ENCODE results near the gene KCNIP4.

Gene KCNIP4

DNA sequence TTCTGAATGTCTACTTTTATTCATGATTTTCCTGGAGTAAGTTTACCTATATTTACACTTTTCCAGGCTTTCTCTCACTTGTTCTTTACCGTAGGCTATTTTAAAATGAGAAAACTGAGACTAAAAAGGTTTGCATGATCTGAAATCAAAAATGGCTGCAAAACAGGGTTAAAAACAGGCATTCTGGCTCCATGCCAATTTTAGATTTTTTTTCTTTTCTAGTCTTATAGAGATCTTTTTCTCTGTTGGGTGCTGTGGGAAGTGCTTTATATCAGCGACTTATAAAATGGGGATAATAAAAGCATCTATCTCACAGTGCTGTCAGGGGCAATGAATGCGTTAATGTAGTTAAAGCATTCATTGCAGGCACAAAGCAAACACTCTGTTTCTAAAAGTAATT, 953.6 kb downstream of the KCNIP4 start:
- FAIRE-seq (no peak), DNase-seq (ENCODE audit: low spot score) (no peak)

DNA sequence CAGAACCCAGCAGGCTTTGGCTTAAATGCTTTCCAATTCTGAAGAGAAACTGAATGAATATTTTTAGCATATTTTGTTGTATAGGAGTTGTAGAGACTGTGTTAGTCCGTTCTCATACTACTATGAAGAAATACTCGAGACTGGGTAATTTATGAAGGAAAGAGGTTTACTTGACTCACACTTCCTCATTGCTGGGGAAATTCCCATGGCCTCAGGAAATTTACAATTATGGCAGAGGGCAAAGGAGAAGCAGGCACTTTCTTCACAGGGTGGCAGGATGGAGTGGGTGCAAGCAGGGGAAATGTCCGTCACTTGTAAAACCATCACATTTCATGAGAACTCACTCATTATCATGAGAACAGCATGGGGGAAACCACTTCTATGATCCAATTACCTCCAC, 956.6 kb downstream of the KCNIP4 start:
- no peak for DNase-seq (ENCODE audit: low spot score)

DNA sequence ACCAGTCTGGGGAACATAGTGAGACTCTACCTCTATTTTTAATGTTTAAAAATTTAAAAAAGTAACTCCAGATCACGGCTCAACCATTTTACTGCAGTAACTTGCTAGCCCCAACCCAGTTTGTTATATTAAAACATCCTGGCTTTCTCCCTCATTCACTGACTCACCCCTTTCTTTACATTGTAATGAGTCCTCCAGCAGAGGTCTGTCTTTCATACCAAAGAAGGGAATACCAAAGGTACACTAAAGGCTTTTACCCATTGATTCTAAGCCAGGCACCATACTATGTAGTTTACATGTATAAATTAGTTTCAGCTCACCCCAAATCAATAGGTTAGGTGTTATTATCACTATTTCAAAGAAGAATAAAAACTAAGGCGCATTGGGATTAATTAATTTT, 961.4 kb downstream of the KCNIP4 start:
- DNase-seq (ENCODE audit: low spot score) (no peak), FAIRE-seq (no peak)

More for the DNA sequence above, 956.6 kb downstream of the KCNIP4 start:
- FAIRE-seq = no peak

DNA sequence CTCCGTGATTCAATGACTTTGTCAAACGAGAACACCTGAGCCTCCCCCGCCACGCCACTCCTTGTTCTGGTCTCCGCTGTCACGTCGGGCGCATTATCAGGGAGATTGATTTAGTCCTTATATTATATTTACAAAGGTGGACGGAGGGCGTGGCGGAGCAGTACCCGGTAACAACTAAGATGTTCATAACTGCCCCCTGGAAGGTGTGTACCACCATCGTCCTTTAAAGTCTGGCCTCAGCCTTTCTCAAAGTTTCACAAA, 964.1 kb downstream of the KCNIP4 start:
- DNase-seq (ENCODE audit: low spot score) (no peak), FAIRE-seq (no peak)

DNA sequence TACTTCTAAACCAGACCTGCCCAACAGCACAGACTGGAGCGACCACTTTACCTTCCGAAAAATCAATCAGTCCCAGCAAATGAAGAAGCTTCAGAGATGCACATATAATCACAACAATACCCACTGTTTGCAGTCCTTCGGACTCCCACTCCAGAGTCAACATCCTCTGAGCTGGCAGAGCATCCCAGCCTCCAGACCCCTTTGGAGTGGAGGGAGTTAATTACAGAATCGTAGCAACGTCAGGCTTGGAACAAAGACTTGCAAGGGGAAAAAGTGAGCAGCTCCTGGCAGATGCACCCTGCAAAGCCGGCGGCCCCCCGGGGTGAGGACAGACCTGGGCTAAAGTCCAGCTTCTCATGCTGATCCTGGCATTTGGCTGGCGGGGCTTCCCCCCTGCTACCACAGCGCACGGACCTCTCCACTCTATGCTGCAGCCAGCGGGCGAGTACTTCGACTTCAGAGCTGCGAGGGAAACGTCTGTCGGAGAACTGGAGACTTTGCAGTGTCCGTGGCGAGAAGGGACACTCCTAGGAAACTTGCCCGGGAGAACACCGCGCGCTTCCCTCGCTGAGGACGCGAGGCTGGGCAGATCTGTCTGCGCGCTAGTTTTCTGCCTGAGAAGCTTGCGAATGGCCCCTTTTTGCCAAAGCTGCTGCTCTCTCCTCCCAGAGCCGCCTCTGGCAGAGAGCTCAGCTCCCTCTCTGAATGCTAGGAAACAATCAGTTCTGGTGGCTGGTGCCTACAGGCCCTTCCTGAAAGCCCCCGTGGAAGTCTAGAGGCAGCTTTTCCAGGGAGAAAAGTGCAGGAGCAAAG, 964.6 kb downstream of the KCNIP4 start:
- DNase-seq (ENCODE audit: low spot score) (no peak), FAIRE-seq (no peak)

DNA sequence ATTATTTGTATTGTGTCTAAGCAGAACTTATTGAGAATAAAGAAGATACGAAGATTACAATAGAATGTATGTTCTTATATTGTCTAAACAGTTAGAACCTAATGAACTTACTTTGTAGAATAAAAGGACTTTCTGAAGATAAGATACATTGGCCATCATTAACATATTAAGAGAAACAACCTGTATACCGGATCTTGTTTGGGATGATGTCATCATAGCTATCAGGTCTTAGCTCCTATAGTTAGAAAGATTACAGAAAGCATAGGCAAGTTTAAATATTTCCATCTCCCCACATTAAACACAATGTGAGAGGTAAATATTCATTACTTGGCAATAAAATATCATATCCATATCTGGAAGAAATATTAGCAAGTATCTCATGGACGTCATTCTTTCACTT, 966.0 kb downstream of the KCNIP4 start:
- no peak for DNase-seq (ENCODE audit: low spot score)
- no peak for FAIRE-seq

DNA sequence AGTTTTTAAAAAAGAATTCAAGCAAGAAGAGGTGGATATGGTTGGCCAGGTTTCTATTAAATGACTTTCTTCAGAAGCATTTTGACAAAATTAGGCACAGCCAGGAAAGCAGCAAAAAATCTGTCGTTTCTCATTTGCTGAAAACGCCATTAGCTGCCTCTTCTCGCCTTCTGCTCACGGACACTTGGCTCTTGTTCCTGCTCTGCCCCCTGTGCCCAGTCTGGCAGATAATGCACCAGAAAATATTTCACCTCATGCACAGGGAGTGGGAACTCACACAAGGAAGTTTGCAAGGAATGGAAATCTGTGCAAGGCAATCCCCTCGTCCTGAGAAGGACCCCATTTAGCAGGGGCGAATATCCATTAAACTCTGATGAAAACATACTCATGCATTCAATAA, 988.3 kb downstream of the KCNIP4 start:
- no peak for DNase-seq (ENCODE audit: low spot score)
- no peak for FAIRE-seq

DNA sequence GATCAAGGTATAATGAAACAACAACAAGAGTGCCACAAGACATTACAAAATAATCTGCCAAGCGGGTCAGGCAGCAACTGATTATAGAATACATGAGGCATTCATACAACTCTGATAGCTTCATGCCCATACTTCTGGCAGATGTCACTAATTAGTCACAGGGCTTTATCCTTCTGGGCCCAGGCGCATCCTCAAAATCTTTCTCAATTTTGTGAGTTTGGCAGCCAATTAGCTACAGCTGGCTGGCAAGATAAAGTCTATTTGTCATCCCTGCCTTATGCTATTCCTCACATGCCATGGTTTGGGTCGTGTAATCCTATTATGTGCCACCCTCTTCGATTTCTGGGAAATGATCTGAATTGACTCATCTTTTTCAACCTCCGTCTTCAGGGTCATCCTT, 994.0 kb downstream of the KCNIP4 start:
- DNase-seq (ENCODE audit: low spot score) (no peak), FAIRE-seq (no peak)

DNA sequence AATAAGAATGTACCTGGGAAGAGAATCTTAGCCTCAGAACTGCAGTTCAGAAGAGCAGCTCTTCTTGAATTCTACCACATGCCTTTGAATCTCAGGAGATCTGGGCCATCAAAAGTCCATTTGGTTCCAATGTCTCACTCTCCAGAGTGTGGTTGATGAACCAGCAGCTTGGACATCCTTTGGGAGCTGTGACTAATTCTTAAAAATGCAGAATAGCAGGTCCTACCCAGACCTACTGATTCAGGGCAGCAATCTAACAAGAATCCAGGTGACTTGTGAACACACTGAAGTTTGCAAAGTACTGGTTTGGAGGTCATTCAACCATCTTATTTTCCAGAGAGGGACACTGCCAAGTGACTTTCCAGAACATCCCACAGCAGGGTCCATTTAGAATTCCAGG, 1003.6 kb downstream of the KCNIP4 start:
- FAIRE-seq (no peak), DNase-seq (ENCODE audit: low spot score) (no peak)

DNA sequence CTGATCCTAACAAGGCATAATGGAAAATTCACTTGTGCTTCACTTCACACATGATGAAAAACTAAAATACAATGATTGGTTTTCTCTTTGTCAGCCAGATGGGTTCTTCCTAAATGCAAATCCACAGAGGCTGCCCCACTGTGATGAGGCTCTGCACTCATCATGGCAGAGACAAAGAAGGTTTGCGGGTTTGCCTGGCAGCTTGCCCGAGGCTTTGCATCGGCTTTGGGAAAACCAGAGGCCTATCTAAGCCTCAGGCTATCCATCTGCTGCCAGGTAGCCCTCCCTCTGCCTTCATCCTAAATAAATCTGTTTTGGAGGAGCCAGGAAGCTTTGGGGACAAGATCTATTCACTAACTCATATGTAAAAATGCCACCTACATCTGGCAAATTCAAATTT, 1004.1 kb downstream of the KCNIP4 start:
- FAIRE-seq (no peak), DNase-seq (ENCODE audit: low spot score) (no peak)

DNA sequence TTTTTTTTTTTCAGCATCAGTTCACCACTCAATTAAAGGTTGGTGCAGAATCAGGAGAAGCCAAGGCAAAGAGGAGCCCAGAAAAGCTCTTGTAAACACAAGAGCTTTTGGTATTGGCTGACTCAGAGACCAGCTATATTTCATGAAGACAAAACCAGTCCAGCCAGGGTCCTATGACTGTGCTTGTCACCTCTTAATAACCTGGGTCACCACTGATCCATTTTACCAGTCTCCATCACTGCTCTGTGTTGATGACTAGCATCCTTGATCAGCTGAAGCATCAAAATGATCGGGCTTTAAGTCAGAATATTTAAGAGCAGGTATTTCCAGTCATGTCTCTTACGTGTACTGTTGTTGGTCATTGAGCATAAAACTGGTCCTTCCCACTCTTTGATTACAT, 1010.4 kb downstream of the KCNIP4 start:
- DNase-seq (ENCODE audit: low spot score) (no peak), FAIRE-seq (no peak)

DNA sequence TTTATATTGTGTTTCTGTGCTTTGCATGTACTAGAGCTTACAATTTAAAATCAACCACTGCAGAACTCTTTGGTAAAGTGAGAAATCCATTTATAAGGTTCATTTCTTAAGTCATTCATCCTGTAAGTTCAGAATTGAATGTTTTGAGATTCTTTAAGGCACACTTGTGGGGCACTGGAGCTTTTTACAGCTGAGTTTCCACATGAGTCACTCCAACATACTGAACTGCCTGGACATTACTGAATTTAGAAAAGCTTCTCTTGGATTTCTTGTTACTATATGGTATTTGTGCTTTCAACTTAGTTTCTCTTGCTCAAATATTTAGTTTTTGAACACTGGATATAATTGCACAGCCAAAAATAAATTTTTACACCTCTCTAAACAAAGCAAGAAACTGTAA, 1022.0 kb downstream of the KCNIP4 start:
- DNase-seq (ENCODE audit: low spot score) (no peak), FAIRE-seq (no peak)

DNA sequence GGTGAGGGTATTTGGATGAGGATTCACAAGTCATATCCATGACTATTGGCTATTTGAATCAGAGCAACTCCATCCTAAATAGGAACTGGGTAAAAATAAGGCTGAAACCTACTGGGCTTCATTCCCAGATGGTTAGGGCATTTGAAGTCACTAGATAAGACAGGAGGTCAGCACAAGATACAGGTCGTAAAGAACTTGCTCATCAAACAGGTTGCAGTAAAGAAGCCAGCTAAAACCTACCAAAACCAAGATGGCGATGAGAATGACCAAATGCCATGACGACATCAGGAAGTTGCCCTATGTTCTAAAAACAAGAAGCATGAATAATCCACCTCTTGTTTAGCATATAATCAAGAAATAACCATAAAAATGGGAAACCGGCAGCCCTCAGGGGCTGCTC, 1023.4 kb downstream of the KCNIP4 start:
- FAIRE-seq (no peak), DNase-seq (ENCODE audit: low spot score) (no peak)

DNA sequence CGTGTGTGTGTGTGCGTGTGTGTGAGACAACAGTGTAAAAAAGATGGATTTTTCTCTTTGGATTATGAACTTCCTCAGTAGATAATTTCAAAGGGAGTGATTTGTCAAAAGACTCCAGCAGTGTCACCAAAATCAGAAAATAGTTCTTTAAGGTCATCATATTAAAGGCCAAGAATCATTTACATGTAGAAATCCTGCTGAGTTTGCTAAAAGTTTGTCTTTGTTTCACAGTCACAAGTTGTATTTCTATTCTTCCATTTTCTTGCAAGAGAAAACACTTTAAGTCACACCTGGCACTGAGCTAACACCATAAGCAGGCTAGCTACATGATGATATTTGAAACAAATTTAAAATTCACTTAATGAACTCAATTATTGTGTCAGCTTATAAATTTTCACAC, 1025.6 kb downstream of the KCNIP4 start:
- FAIRE-seq = no peak
- DNase-seq (ENCODE audit: low spot score) = no peak

DNA sequence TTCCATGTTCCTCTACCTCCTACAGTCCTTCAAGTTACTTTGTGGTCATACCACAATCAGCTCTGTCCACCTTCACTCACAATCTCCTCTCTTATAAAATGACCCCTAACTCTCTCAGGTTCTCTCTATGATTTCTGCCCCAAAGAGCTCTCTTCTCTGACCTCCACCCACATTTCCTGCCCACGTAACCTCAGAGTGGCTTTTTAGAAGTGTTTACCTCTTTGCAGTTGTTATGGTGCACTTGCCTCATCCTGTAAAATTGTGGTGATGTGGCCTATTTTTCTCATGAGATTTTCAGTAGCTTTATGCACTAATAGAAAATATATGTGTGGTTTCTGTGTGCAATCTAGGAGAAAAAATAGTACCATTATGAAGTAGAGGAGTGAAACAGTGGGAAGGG, 1032.5 kb downstream of the KCNIP4 start:
- FAIRE-seq (no peak), DNase-seq (ENCODE audit: low spot score) (no peak)

DNA sequence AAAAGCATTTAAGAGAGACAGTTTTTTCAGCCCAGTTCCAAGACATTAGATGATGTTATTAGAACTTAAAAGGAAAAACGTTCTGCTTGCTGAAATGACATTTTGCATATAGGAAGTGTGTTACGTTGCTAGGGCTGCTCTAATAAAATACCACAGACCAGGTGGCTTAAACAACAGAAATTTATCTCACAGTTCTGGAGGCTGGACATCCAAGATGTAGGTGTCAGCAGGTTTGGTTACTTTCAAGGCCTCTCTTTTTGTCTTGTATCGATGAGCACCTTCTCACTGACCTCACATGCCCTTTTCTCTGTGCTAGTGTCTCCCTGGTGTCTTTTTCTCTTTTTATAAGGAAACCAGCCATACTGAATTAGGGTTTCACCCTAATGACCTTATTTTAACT, 1043.6 kb downstream of the KCNIP4 start:
- DNase-seq (ENCODE audit: low spot score) = no peak
- no peak for FAIRE-seq

DNA sequence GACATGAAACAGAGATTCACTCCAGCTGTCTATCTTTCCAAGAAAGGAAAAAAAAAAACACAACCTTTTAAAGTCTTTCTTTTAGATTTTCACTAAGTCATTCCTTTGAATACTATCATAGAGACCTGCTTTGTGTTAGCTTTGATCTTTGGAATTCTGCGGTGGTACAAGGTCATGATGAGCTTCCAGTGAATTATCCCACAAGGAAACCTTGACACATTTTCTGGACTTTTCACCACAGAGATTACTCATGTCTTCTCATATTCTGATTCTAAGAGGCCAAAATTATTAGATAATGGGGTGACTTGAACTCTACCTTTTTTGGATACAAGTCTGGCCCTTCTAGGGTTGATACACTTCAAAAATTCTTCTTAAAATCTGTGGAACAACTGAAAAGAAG, 1046.7 kb downstream of the KCNIP4 start:
- FAIRE-seq = no peak
- DNase-seq (ENCODE audit: low spot score) = peak; percentile 2

DNA sequence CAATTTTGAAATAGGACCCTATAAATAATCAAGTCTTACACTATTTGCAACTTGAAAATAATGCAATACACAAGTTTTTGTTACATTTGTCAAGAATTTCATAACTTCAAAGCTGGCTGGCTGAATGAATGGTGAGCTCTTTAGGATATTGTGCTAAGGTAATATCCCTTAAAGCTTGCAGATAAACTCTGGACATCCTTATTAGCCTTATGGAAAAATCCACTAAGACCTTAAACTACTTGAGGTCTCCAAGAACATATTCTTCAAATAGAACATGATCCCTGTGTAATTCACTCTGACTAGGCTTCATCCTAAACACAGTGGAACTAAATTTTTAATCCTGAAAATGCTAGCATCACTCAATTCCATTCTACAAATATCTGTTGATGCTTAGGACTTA, 1049.0 kb downstream of the KCNIP4 start:
- FAIRE-seq = no peak
- no peak for DNase-seq (ENCODE audit: low spot score)

DNA sequence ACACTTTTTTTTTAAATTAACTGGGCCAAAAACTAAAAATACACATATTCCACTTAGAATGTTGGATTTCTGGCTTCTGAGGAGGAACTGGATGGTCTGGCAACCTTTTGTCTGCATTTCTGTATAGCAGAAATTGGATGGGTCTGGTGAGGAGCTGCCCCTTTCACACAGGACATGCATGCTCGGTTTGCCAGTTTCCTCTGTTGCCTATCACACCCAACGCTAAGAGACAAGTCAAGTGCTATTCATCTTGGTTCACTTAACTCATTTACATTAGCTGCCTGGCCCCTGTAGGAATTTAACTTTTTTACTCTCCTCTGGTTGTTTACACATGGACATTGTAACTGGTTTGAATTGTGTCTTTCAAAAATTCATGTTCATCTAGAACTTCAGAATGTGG, 1052.6 kb downstream of the KCNIP4 start:
- DNase-seq (ENCODE audit: low spot score) = no peak
- FAIRE-seq = no peak

DNA sequence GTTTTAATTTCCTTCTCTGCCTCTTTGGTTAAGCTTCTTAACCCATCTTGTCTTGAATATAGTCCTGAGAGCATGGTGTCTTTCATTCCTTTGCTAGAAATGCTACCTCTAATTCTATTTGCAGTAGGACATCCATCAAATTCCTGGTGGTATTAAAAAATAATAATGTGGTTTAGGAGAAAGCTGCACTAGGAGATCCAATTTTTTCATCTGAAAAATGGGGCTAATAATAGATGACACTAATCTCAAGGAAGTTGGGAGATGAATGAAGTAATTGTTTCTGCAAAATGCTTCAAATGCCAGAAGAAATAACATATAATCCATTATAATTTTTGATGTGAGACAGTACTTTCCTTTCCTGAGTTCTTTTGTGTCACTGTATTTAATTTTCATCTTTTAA, 1053.4 kb downstream of the KCNIP4 start:
- DNase-seq (ENCODE audit: low spot score) = no peak
- FAIRE-seq = no peak

DNA sequence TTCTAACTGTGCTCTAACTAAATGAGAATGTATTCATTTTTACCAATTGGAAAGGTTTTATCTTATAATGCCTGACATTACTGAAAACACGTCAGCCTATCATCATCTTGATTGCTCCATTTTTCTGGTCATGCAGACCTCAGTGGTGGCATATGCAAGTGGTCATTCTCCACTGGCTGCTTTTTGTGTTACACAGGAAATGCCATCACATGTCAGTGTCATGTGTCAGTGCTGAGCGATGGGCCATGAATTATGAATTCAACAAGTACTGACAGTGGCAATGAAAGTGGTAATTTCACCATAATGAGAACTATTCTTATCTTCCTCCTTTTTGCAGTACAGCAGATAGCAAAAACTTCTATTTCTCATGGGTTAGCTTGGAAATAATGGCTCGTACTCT, 1057.8 kb downstream of the KCNIP4 start:
- FAIRE-seq (no peak), DNase-seq (ENCODE audit: low spot score) (no peak)

DNA sequence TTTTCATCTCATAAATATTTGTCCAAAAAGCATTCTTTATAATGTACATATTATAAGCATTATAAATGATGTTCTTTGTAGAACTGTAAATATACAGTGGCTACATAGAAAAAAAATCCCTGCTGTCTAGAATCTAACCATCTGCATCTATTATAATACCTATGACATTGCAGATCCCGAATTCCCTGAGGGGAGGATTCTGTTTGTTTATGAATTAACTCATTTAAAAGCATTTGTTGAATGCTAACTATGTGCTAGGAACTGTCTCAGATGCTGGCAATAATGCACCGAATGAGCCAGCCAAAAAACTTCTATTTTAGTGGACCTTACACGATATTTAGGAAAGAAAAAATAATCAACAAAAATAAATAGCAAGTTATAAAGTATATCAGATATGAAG, 1058.7 kb downstream of the KCNIP4 start:
- FAIRE-seq = no peak
- DNase-seq (ENCODE audit: low spot score) = no peak

DNA sequence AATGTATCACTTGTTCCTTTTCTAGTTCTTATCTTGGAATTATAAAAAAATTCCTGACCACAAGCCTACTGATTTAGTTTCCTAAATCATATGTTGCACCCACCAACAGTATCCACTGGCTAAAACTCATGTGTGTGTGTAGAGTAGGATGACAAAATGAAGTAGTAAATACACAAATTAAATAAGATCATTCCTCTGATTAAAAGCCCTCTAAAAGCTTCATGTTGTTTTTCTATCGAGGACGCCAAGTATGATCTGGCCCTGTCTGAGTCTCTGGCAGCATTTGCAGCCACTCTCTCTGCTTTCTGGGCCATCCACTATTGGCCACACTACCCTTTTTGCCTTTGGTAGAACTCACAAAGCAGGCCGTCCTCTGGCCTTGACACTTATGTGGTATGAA, 1064.9 kb downstream of the KCNIP4 start:
- FAIRE-seq = no peak
- no peak for DNase-seq (ENCODE audit: low spot score)

DNA sequence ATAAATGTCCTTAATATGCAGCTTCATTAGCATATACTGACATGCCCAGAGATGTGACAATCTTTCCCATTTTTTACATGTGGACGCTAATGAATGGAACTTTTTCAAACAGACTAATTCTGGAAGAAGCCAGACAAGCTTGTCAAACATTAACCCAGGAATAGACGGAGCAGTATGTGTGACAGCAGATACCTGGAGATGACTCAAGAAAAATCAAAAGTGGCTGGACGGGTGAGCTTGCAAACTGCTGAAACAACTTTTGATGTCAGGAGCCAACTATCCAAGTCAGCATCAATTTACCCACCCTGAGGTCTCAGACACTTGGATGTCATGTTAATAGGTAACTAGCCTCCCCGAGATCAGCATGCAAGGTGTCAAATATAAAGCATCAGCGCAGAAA, 1065.3 kb downstream of the KCNIP4 start:
- no peak for DNase-seq (ENCODE audit: low spot score)
- no peak for FAIRE-seq

Data from urothelium cell line (cell line).